HepG2 (cell line): ENCODE measurements around the gene NLRP6. TPM values are rescaled to one million over a fixed set of nuclear protein-coding genes. Genes with fewer than 3 reads are reported as not detected.
A peak's percentile ranks its signal among the peaks of the same experiment; 100 is the strongest.

ENCODE experiments used
- ATAC-seq: fragments of 200-7000 bp; cut with Tn5 transposase; 3 replicates; pipeline ENCODE4 v1.9.1; 2020; ENCODE audit warnings: mild to moderate bottlenecking, moderate library complexity
- BruUV-seq: library from RNA; stranded (reverse); fragments of 400-500 nt; replicated peaks from 2 replicates; lab custom pipeline; 2021; lab: Mats Ljungman, UMichigan
- CTCF ChIA-PET: fragments of 300-600 bp; formaldehyde crosslinking; extraction: SDS; loops from one replicate; lab custom pipeline; 2021; ENCODE audit warnings: low total read pairs, inconsistent platforms, low intra/inter-chr PET ratio; lab: Yijun Ruan, JAX
- POLR2A ChIA-PET: fragments of 350-600 bp; sonication (Branson Sonifier 250); formaldehyde crosslinking; loops from one replicate; lab custom pipeline; 2020; ENCODE audit warnings: antibody characterized with exemption, inconsistent platforms; lab: Yijun Ruan, JAX
- DNase-seq: peaks from one replicate; pipeline ENCODE4 v3.0.0-alpha.2; 2015; ENCODE audit warnings: low spot score
- FAIRE-seq: peaks from 3 replicates; lab custom pipeline; 2011; peaks lifted over from hg19 to GRCh38; lab: Jason Lieb, UNC
- H2AFZ ChIP-seq: one replicate; pipeline ENCODE4 v1.6.1; 2011; ENCODE audit warnings: low read length, inconsistent platforms
- H3K27ac ChIP-seq: fragments of 300-600 bp; 3 replicates; pipeline ENCODE4 v1.8.0; 2011; ENCODE audit warnings: mixed run types, mild to moderate bottlenecking, mixed read lengths, low read length, inconsistent platforms; ENCODE audit not compliant: insufficient read depth; ENCODE audit errors: extremely low read length
- H3K27me3 ChIP-seq, 2 experiments: fragments of 200-600 bp in 1 of 2; 2 replicates in 1 of 2; 3 replicates in 1 of 2; pipeline versions ENCODE4 v1.6.0 to v1.8.0; 2011; ENCODE audit warnings: low read length in 2 of 2, mild to moderate bottlenecking in 2 of 2, moderate library complexity in 2 of 2, inconsistent platforms in 1 of 2; ENCODE audit not compliant: insufficient read depth in 2 of 2, control insufficient read depth in 1 of 2
- H3K36me3 ChIP-seq, 2 experiments: fragments of 200-600 bp in 1 of 2; replicated peaks in 1 of 2; 2 replicates in 1 of 2; 3 replicates in 1 of 2; pipeline versions ENCODE4 v1.5.1 to v1.8.0; 2011; ENCODE audit warnings: low read length in 2 of 2, inconsistent platforms in 1 of 2; ENCODE audit not compliant: insufficient read depth in 2 of 2, control insufficient read depth in 1 of 2
- H3K4me1 ChIP-seq: 2 replicates; pipeline ENCODE4 v1.5.1; 2012; ENCODE audit warnings: low read length, inconsistent platforms; ENCODE audit not compliant: insufficient read depth
- H3K4me2 ChIP-seq: 2 replicates; pipeline ENCODE4 v1.6.0; 2011; ENCODE audit warnings: low read depth, low read length, inconsistent platforms
- H3K4me3 ChIP-seq, 3 experiments: fragments of 200-600 bp in 1 of 3; sonication (generic), shearing (Covaris generic) in 1 of 3; replicated peaks in 1 of 3; 2 replicates each; pipeline ENCODE4 v1.5.1; 2011 to 2016; ENCODE audit warnings: low read length in 3 of 3, inconsistent platforms in 2 of 3, low read depth in 2 of 3, mild to moderate bottlenecking in 2 of 3, control low read depth in 1 of 3, mixed read lengths in 1 of 3; ENCODE audit not compliant: insufficient read depth in 1 of 3
- H3K79me2 ChIP-seq: one replicate; pipeline ENCODE4 v1.6.1; 2011; ENCODE audit warnings: low read length, inconsistent platforms; ENCODE audit not compliant: insufficient read depth
- H3K9ac ChIP-seq: 2 replicates; pipeline ENCODE4 v1.6.0; 2011; ENCODE audit warnings: mild to moderate bottlenecking, low read depth, low read length, inconsistent platforms; ENCODE audit not compliant: insufficient read depth
- H3K9me3 ChIP-seq: 2 replicates; pipeline ENCODE4 v1.5.1; 2012; ENCODE audit warnings: mild to moderate bottlenecking, low read length
- H4K20me1 ChIP-seq: 2 replicates; pipeline ENCODE4 v1.6.0; 2011; ENCODE audit warnings: inconsistent platforms, mild to moderate bottlenecking, low read length, moderate library complexity; ENCODE audit not compliant: insufficient read depth
- ARID2 ChIP-seq: sonication (generic); formaldehyde crosslinking; IDR thresholded peaks from 2 replicates; pipeline ENCODE4 v1.8.1; 2022; ENCODE audit warnings: mild to moderate bottlenecking, missing genetic modification reagents, borderline replicate concordance
- JUNB ChIP-seq: sonication (generic); formaldehyde crosslinking; IDR thresholded peaks from 2 replicates; pipeline ENCODE4 v1.8.0; 2022; ENCODE audit warnings: missing genetic modification reagents, mild to moderate bottlenecking, borderline replicate concordance
- KLF6 ChIP-seq: IDR thresholded peaks from 2 replicates; pipeline ENCODE4 v1.8.0; 2016; ENCODE audit warnings: missing biosample characterization, missing genetic modification reagents
- NAIF1 ChIP-seq: sonication (generic); formaldehyde crosslinking; IDR thresholded peaks from 2 replicates; pipeline ENCODE4 v1.5.0; 2020; ENCODE audit warnings: mild to moderate bottlenecking, missing genetic modification reagents, borderline replicate concordance
- NR0B2 ChIP-seq: sonication (generic); formaldehyde crosslinking; IDR thresholded peaks from 2 replicates; pipeline ENCODE4 v1.4.0; 2020; ENCODE audit warnings: mild to moderate bottlenecking, missing genetic modification reagents
- PAWR ChIP-seq: sonication (generic); formaldehyde crosslinking; IDR thresholded peaks from 2 replicates; pipeline ENCODE4 v1.4.0; 2020; ENCODE audit warnings: missing genetic modification reagents, mild to moderate bottlenecking, borderline replicate concordance
- PHF21A ChIP-seq: sonication (generic); formaldehyde crosslinking; IDR thresholded peaks from 2 replicates; pipeline ENCODE4 v1.5.0; 2020; ENCODE audit warnings: mild to moderate bottlenecking, missing genetic modification reagents
- RFXANK ChIP-seq: IDR thresholded peaks from 2 replicates; pipeline ENCODE4 v1.6.1; 2016
- SAP130 ChIP-seq: IDR thresholded peaks from 2 replicates; pipeline ENCODE4 v1.6.1; 2016; ENCODE audit warnings: low read depth
- ZBTB20 ChIP-seq: sonication (generic); formaldehyde crosslinking; IDR thresholded peaks from 2 replicates; pipeline ENCODE4 v1.8.1; 2023; ENCODE audit warnings: missing genetic modification reagents, low read depth, mild to moderate bottlenecking, borderline replicate concordance
- ZNF276 ChIP-seq: sonication (generic); formaldehyde crosslinking; IDR thresholded peaks from 2 replicates; pipeline ENCODE4 v1.4.0; 2020; ENCODE audit warnings: mild to moderate bottlenecking, low read depth, missing genetic modification reagents
- ZNF296 ChIP-seq: sonication (generic); formaldehyde crosslinking; conservative IDR thresholded peaks from 2 replicates; pipeline ENCODE4 v1.5.0; 2020; ENCODE audit warnings: mild to moderate bottlenecking, missing genetic modification reagents
- ZNF761 ChIP-seq: sonication (generic); formaldehyde crosslinking; conservative IDR thresholded peaks from 2 replicates; pipeline ENCODE4 v1.4.0; 2020; ENCODE audit warnings: mild to moderate bottlenecking, missing genetic modification reagents
- WGBS: methylation state at CpG from one replicate; pipeline ENCODE4 v1.1.6; 2017; ENCODE audit warnings: low lambda C conversion rate; 5-methylcytosine and 5-hydroxymethylcytosine counted together
- in situ Hi-C: cut with HindIII; loops from 2 replicates; pipeline ENCODE4 v1.10.0; 2017; ENCODE audit warnings: low pct_unique_long_range_greater_than_20kb; ENCODE audit not compliant: extremely low pct_ligation_motif_present
- intact Hi-C: fragments of 100-400 bp; cut with micrococcal nuclease; formaldehyde crosslinking; loops from one replicate; pipeline ENCODE4 v1.10.0; 2022; ENCODE audit not compliant: unreplicated experiment
- polyA plus RNA-seq, 8 experiments: library from polyadenylated mRNA; depleted of rRNA in 3 of 8; stranded (reverse) in 7 of 8; unstranded in 1 of 8; fragments of >200 nt; fragmentation: Illumina TruSeq in 4 of 8; extraction: Trizol in 4 of 8; gene quantifications; 2 replicates each; pipeline versions ENCODE4 v1.2.1 to v1.2.3, GENCODE V29; 2011 to 2016; ENCODE audit warnings: low read depth in 4 of 8, missing spikeins in 1 of 8, mixed read lengths in 1 of 8; ENCODE audit not compliant: insufficient read depth in 1 of 8
- total RNA-seq, 5 experiments: library from RNA; depleted of rRNA; stranded (reverse); fragments of >200 nt; fragmentation: Illumina TruSeq; extraction: Trizol; gene quantifications; 2 replicates each; pipeline ENCODE4 v1.2.3, GENCODE V29; 2016; ENCODE audit warnings: low read depth in 1 of 5
- TF ChIP-seq, protein P1 (sequence below): sonication (generic); formaldehyde crosslinking; IDR thresholded peaks from 2 replicates; pipeline ENCODE4 v1.4.0; 2020; ENCODE audit warnings: mild to moderate bottlenecking, missing genetic modification reagents
- TF ChIP-seq, protein P2 (sequence below): IDR thresholded peaks from 2 replicates; pipeline ENCODE4 v1.6.1; 2016; ENCODE audit warnings: control low read depth
- TF ChIP-seq, protein P3 (sequence below): sonication (generic); formaldehyde crosslinking; IDR thresholded peaks from 2 replicates; pipeline ENCODE4 v1.8.0; 2022; ENCODE audit warnings: missing genetic modification reagents, mild to moderate bottlenecking, borderline replicate concordance

The NLRP6 gene
- total and polyA plus RNA-seq, 2 of the 13 experiments (the other 11 are each of a cell fraction or from before 2014, with no cell fraction given), result not detected

DNA sequence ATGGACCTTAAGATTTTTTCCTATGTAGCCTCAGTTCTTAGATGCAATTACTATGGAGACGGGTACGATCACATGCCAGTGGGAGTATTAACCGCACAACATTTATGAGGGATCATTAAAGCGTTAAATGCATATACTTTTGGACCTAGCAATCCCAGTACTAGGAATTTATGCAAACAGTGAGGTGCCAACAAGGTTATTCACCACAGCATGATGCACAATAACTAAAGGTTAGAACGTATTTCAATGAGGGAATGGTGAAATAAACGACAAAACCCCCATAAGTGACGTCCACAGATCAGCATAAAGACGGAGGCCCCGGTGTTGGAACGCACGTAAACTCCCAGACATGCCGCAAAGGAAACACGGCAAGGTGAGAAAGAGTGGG, 42.6 kb upstream of the NLRP6 start (continued):
- TF ChIP-seq NR0B2 (CRISPR knock-in tag) (no peak), SAP130 (CRISPR knock-in tag) (peak; percentile 21; the same call in 1 of the 2 replicates)
- TF ChIP-seq, protein P1, sequence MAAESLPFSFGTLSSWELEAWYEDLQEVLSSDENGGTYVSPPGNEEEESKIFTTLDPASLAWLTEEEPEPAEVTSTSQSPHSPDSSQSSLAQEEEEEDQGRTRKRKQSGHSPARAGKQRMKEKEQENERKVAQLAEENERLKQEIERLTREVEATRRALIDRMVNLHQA (CRISPR knock-in tag), result no peak

DNA sequence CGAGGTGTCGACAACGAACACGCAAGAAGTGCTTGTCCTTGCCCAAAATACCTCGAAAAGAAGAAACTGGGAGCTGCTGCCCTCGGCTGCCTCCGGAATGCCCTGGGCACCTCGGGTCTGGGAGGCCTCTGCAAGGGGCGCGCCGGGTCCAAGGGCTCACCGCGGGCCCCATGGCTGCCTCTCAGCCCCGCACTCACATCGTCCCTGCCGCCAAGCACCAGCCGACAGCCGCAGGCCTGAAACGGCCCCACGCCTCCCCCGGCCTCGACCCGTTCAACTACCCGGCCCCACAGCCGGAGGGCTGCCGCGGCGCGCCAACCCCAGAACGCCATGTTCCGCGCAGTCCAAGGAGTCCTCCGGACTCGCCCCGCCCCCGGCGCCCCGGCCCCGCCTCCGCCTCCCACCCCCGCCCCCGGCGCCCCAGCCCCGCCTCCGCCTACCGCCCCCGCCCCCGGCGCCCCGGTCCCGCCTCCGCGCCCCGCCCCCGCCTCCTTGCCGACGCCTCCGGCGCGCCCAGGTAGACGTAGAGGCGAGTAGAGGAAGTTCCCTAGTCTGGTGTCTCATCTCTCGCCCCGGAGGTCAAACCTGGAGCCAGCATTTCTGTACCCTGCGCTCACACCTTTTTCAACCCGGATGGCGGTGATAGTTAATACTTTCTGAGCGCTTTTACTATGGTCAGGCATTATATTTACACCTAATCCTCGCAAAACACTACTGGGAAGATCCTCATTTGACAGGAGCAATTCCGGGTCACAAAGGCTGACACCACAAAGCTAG, 42.0 kb upstream of the NLRP6 start, which contains the start of gene SIRT3:
TSS of gene SIRT3 (minus strand) at position 346 of the 777 bp plus-strand sequence. CDS start at position 332, 14 bp downstream.
- ChIA-PET POLR2A (interaction anchor here (1.0 to 3.1 kb wide), 4 partner anchors 20 to 73 kb away, joined by 3 to 20 read pairs (median 8); partner anchors contain the start of genes BET1L and RIC8A), CTCF (no interaction called here)
- Histone ChIP-seq H4K20me1 (no peaks in the 10 kb centered on the region), H3K36me3 (peaks cover 1 to 11% of the 10 kb centered on the region in 2 experiments; a peak in 3 of 5 replicates), H3K27ac (peak within 1 kb of the TSS; percentile 95), H2AFZ (peak within 1 kb of the TSS; percentile 7), H3K27me3 (no peaks in the 10 kb centered on the region; a peak in 1 of 5 replicates), H3K4me1 (peaks cover 34% of the 10 kb centered on the region), H3K4me3 (peak within 1 kb of the TSS; percentile 77 to 94 (median 91)), H3K4me2 (peak within 1 kb of the TSS; percentile 99), H3K9ac (peak within 1 kb of the TSS; percentile 91), H3K9me3 (no peaks in the 10 kb centered on the region), H3K79me2 (peaks cover 27% of the 10 kb centered on the region)
- in situ Hi-C loops, result no loop called here
- intact Hi-C loops, result loop anchor here (2.0 kb wide), 1 partner anchor 29 kb away; the partner anchor contains the start of genes BET1L and RIC8A
- FAIRE-seq (no peak), DNase-seq (peak; percentile 73), ATAC-seq (peak; percentile 86)
- 0% methylated on average over 21 of the region's 70 CpGs for WGBS
- BruUV-seq, result no TSS peak
- TF ChIP-seq, protein P2, sequence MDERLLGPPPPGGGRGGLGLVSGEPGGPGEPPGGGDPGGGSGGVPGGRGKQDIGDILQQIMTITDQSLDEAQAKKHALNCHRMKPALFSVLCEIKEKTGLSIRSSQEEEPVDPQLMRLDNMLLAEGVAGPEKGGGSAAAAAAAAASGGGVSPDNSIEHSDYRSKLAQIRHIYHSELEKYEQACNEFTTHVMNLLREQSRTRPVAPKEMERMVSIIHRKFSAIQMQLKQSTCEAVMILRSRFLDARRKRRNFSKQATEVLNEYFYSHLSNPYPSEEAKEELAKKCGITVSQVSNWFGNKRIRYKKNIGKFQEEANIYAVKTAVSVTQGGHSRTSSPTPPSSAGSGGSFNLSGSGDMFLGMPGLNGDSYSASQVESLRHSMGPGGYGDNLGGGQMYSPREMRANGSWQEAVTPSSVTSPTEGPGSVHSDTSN (CRISPR knock-in tag), result no peak
- TF ChIP-seq NAIF1, result 0 out of 2 replicates have a peak, but pooled peaks have one; percentile 25
- no peak for TF ChIP-seq JUNB (CRISPR knock-in tag)
- TF ChIP-seq, protein P3, sequence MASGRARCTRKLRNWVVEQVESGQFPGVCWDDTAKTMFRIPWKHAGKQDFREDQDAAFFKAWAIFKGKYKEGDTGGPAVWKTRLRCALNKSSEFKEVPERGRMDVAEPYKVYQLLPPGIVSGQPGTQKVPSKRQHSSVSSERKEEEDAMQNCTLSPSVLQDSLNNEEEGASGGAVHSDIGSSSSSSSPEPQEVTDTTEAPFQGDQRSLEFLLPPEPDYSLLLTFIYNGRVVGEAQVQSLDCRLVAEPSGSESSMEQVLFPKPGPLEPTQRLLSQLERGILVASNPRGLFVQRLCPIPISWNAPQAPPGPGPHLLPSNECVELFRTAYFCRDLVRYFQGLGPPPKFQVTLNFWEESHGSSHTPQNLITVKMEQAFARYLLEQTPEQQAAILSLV, result no peak
- no peak for TF ChIP-seq KLF6 (CRISPR knock-in tag)
- TF ChIP-seq PAWR (CRISPR knock-in tag), result 0 out of 2 replicates have a peak, but pooled peaks have one; percentile 54
- TF ChIP-seq ZNF276, result no peak
- TF ChIP-seq ZBTB20, result peak; percentile 52
- TF ChIP-seq PHF21A (CRISPR knock-in tag), result 0 out of 2 replicates have a peak, but pooled peaks have one; percentile 5
- no peak for TF ChIP-seq RFXANK (CRISPR knock-in tag)
- TF ChIP-seq ZNF296 (CRISPR knock-in tag), result no peak; the same call in none of the 2 replicates
- TF ChIP-seq ZNF761 (CRISPR knock-in tag), result no peak
- no peak for TF ChIP-seq ARID2 (CRISPR knock-in tag)
